ENCODE measurements around the gene PGS1. TPM values are rescaled to one million over a fixed set of nuclear protein-coding genes. Genes with fewer than 3 reads are reported as not detected.

PGS1 gene
- total and polyA plus RNA-seq, 10 of the 15 experiments (the other 5 are each of a cell fraction or from before 2014, with no cell fraction given) = 1.3 to 37.6 (median 27.4) TPM

- FAIRE-seq (no peak), DNase-seq (ENCODE audit: low read depth, low spot score) (no peak), ATAC-seq (no peak)
- no peak overlapping the region for H3K27ac ChIP-seq (ENCODE audit: control insufficient read depth, insufficient read depth)
- BruUV-seq (replicated peaks) = no TSS peak
- H3K27me3 ChIP-seq (replicated peaks in 1 of 2; ENCODE audit: control insufficient read depth in 2 of 2, insufficient read depth in 2 of 2, low read length in 1 of 2) = no peaks in the 10 kb centered on the region
- SMC1A ChIA-PET (ENCODE audit: uncharacterized antibody, unreplicated experiment) = interaction anchor here (0.7 kb wide), 1 partner anchor 412 kb away, joined by 3 read pairs; no protein-coding TSS in a partner anchor
- no peaks in the 10 kb centered on the region for H3K4me1 ChIP-seq (ENCODE audit: control insufficient read depth, insufficient read depth, low read length)
- no peak overlapping the region for H2AFZ ChIP-seq (ENCODE audit: control insufficient read depth, low read depth, low read length)
- peak; percentile 33; the same call in 1 of the 2 replicates for TF ChIP-seq POLR2A (IDR thresholded peaks at IDR 0.05; ENCODE audit: low read depth, low read length)
- TF ChIP-seq, protein P1, sequence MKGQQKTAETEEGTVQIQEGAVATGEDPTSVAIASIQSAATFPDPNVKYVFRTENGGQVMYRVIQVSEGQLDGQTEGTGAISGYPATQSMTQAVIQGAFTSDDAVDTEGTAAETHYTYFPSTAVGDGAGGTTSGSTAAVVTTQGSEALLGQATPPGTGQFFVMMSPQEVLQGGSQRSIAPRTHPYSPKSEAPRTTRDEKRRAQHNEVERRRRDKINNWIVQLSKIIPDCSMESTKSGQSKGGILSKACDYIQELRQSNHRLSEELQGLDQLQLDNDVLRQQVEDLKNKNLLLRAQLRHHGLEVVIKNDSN (IDR thresholded peaks at IDR 0.05; ENCODE audit: borderline replicate concordance, extremely low read length, insufficient read depth, low read depth, low read length) = no peak
- intact Hi-C loops (cut with micrococcal nuclease; ENCODE audit: unreplicated experiment) = loop anchor here (10.0 kb wide), 1 partner anchor 341 kb away; no protein-coding TSS in a partner anchor
- H3K9me3 ChIP-seq (replicated peaks; ENCODE audit: control insufficient read depth, insufficient read depth, low read length) = no peaks in the 10 kb centered on the region
- peaks cover 25 to 27% of the 10 kb centered on the region in 2 experiments for H3K36me3 ChIP-seq (ENCODE audit: control insufficient read depth in 2 of 2, insufficient read depth in 2 of 2, low read length in 1 of 2)
- no peaks in the 10 kb centered on the region; the same call in 1 of the 2 replicates for H4K20me1 ChIP-seq (ENCODE audit: control insufficient read depth, insufficient read depth)
- RAD21 ChIA-PET (ENCODE audit: unreplicated experiment) = no interaction called here
- H3K4me3 ChIP-seq = no peak overlapping the region
- no peak overlapping the region for H3K4me2 ChIP-seq (ENCODE audit: control insufficient read depth, insufficient read depth)
- in situ Hi-C loops (cut with MboI) = no loop called here
- 82% methylated on average over 16 of the region's 17 CpGs for WGBS (ENCODE audit: insufficient coverage, insufficient replicate concordance, low lambda C conversion rate, missing lambda C conversion rate)
- no peak overlapping the region for H3K9ac ChIP-seq (ENCODE audit: control insufficient read depth, insufficient read depth, low read length)
- CTCF ChIA-PET = interaction anchor here (8.5 kb wide), 1 partner anchor 62 kb away, joined by 96 read pairs; no protein-coding TSS in a partner anchor
- POLR2A ChIA-PET = no interaction called here
- no peaks in the 10 kb centered on the region for H3K79me2 ChIP-seq (ENCODE audit: control insufficient read depth, insufficient read depth, low read length)
Measured at GRCh38 chr17:78425429-78425828, 47.0 kb downstream of the PGS1 start.

DNA sequence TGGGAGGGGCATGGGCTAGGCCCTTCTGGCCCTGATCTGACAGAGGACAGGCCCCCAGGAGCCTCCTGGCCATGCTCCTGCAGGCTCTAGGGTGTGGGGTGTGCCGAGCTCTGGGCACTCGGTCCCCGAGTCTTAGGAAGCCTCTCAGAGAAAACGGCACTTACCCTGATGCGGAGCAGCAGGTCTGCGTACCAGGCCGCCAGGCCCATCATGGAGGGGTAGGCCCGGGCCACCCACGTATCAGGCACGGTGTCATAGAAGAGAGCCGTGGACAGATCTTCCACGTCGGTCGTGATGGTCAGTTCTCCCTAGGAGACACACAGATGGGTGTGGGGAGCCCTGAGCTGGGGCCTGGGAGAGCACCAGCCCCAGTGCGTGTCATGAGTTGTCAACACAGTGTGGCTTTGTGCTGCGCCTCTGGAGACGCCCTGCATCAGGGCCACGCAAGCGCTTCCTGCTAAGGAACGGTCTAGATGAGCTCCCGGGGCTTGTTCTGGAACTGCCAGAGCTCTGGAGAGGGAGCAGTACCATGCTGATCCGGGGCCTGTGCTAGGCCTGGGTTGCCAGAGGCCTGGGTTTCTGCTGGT is 47.9 kb downstream of the PGS1 start:
- DNase-seq (ENCODE audit: low read depth, low spot score) (no peak), FAIRE-seq (no peak), ATAC-seq (no peak)
- H3K36me3 ChIP-seq (ENCODE audit: control insufficient read depth in 2 of 2, insufficient read depth in 2 of 2, low read length in 1 of 2) = peaks cover 25% of the 10 kb centered on the region in 2 experiments
- no peak overlapping the region for H3K9ac ChIP-seq (ENCODE audit: control insufficient read depth, insufficient read depth, low read length)
- in situ Hi-C loops (cut with MboI) (no loop called here), intact Hi-C loops (cut with micrococcal nuclease; ENCODE audit: unreplicated experiment) (loop anchor here (10.0 kb wide), 1 partner anchor 342 kb away; no protein-coding TSS in a partner anchor)
- no peak overlapping the region for H3K4me3 ChIP-seq
- POLR2A ChIA-PET = no interaction called here
- no peak overlapping the region for H3K27ac ChIP-seq (ENCODE audit: control insufficient read depth, insufficient read depth)
- peak; percentile 40 for TF ChIP-seq POLR2A (IDR thresholded peaks at IDR 0.05; ENCODE audit: low read depth, low read length)
- no peak for TF ChIP-seq KAT2A (conservative IDR thresholded peaks at IDR 0.05; ENCODE audit: control insufficient read depth, low read depth, low read length)
- no peak for TF ChIP-seq TAF1 (IDR thresholded peaks at IDR 0.05; ENCODE audit: borderline replicate concordance, low read depth, low read length)
- no peak for TF ChIP-seq SP1 (IDR thresholded peaks at IDR 0.05; ENCODE audit: low read depth, low read length)
- 97% methylated on average over 22 of the region's 22 CpGs for WGBS (ENCODE audit: insufficient coverage, insufficient replicate concordance, low lambda C conversion rate, missing lambda C conversion rate)
- H3K4me1 ChIP-seq (ENCODE audit: control insufficient read depth, insufficient read depth, low read length) = no peaks in the 10 kb centered on the region
- no peak overlapping the region for H2AFZ ChIP-seq (ENCODE audit: control insufficient read depth, low read depth, low read length)
- no peaks in the 10 kb centered on the region for H3K79me2 ChIP-seq (ENCODE audit: control insufficient read depth, insufficient read depth, low read length)
- RAD21 ChIA-PET (ENCODE audit: unreplicated experiment) = no interaction called here
- CTCF ChIA-PET = interaction anchor here (8.5 kb wide), 1 partner anchor 63 kb away, joined by 96 read pairs; no protein-coding TSS in a partner anchor
- H4K20me1 ChIP-seq (ENCODE audit: control insufficient read depth, insufficient read depth) = no peaks in the 10 kb centered on the region; the same call in 1 of the 2 replicates
- no peak overlapping the region for H3K4me2 ChIP-seq (ENCODE audit: control insufficient read depth, insufficient read depth)
- no peaks in the 10 kb centered on the region for H3K27me3 ChIP-seq (replicated peaks in 1 of 2; ENCODE audit: control insufficient read depth in 2 of 2, insufficient read depth in 2 of 2, low read length in 1 of 2)
- no peaks in the 10 kb centered on the region for H3K9me3 ChIP-seq (replicated peaks; ENCODE audit: control insufficient read depth, insufficient read depth, low read length)
- no TSS peak for BruUV-seq (replicated peaks)
- SMC1A ChIA-PET (ENCODE audit: uncharacterized antibody, unreplicated experiment) = interaction anchor here (0.7 kb wide), 2 partner anchors 53 to 413 kb away, joined by 3 read pairs; no protein-coding TSS in a partner anchor
